Endothelial cell of umbilical vein (primary cell): ENCODE measurements around the gene AMN1.

Experiments used
- POLR2A ChIP-seq: IDR thresholded peaks from 2 replicates; pipeline ENCODE4 v1.6.1; 2012; ENCODE audit warnings: low read depth, mild to moderate bottlenecking, control low read depth, low read length
- TF ChIP-seq, protein P1 (sequence below), 2 donors: IDR thresholded peaks; 1 replicate in 1 of 2; 2 replicates in 1 of 2; pipeline ENCODE4 v1.5.1; 2011; ENCODE audit warnings: low read length in 2 of 2, mild to moderate bottlenecking in 2 of 2, moderate library complexity in 2 of 2, control low read depth in 1 of 2, inconsistent platforms in 1 of 2, low read depth in 1 of 2; ENCODE audit not compliant: insufficient read depth in 1 of 2; ENCODE audit errors: extremely low read depth in 1 of 2

DNA sequence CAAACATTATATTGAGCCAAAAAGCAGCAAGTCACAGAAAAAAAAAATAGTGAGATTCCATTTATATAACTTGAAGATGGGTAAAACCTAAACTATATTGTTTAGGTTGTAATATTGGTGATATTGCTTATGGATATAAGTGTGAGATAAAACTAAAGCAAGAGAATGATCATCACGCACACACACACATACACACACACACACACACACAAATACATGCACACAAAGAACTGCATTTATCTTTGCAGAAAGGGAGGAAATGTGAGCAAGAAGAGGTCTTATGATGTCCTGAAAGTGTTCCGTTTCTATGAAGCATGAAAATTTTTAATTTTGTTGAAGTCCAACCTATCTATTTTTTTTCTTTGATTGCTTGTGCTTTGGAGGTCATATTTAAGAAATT is 16.4 kb upstream of the AMN1 start:
- TF ChIP-seq, protein P1, sequence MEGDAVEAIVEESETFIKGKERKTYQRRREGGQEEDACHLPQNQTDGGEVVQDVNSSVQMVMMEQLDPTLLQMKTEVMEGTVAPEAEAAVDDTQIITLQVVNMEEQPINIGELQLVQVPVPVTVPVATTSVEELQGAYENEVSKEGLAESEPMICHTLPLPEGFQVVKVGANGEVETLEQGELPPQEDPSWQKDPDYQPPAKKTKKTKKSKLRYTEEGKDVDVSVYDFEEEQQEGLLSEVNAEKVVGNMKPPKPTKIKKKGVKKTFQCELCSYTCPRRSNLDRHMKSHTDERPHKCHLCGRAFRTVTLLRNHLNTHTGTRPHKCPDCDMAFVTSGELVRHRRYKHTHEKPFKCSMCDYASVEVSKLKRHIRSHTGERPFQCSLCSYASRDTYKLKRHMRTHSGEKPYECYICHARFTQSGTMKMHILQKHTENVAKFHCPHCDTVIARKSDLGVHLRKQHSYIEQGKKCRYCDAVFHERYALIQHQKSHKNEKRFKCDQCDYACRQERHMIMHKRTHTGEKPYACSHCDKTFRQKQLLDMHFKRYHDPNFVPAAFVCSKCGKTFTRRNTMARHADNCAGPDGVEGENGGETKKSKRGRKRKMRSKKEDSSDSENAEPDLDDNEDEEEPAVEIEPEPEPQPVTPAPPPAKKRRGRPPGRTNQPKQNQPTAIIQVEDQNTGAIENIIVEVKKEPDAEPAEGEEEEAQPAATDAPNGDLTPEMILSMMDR (IDR thresholded peaks at IDR 0.05; ENCODE audit: extremely low read depth in 1 of 2, insufficient read depth in 1 of 2, low read depth in 1 of 2, low read length in 2 of 2), result no peak
- no peak for TF ChIP-seq POLR2A
